IMR-90 (cell line): ENCODE measurements around the gene PPP1R37. TPM values are rescaled to one million over a fixed set of nuclear protein-coding genes. Genes with fewer than 3 reads are reported as not detected.

Experiments
- ATAC-seq: fragments of 200-7000 bp; cut with Tn5 transposase; 2 replicates; pipeline ENCODE4 v1.9.1; 2020; ENCODE audit warnings: low read depth, mild to moderate bottlenecking, moderate library complexity
- BruUV-seq: library from RNA; stranded (reverse); fragments of 400-500 nt; replicated peaks from 2 replicates; lab custom pipeline; 2021; lab: Mats Ljungman, UMichigan
- CTCF ChIA-PET: fragments of 300-600 bp; formaldehyde crosslinking; extraction: SDS; loops from one replicate; lab custom pipeline; 2021; ENCODE audit warnings: antibody characterized with exemption; lab: Yijun Ruan, JAX
- POLR2A ChIA-PET: fragments of 300-600 bp; sonication (Branson Sonifier 250); formaldehyde crosslinking; loops from one replicate; lab custom pipeline; 2022; ENCODE audit warnings: antibody characterized with exemption; ENCODE audit not compliant: unreplicated experiment; lab: Charles Lee
- DNase-seq: peaks from one replicate; pipeline ENCODE4 v3.0.0; 2013
- H2AFZ ChIP-seq: replicated peaks from 2 replicates; pipeline ENCODE3; 2013; ENCODE audit warnings: low read length, mild to moderate bottlenecking; ENCODE audit not compliant: poor library complexity
- H2AK5ac ChIP-seq: 2 replicates; pipeline ENCODE4 v1.6.1; 2013; ENCODE audit warnings: low read depth, low read length, inconsistent platforms
- H2AK9ac ChIP-seq: replicated peaks from 2 replicates; pipeline ENCODE3; 2013; ENCODE audit warnings: mild to moderate bottlenecking, low read depth, low read length, moderate library complexity; ENCODE audit not compliant: poor library complexity
- H2BK120ac ChIP-seq: 2 replicates; pipeline ENCODE4 v1.6.1; 2013; ENCODE audit warnings: low read depth, low read length, inconsistent platforms
- H2BK15ac ChIP-seq: 3 replicates; pipeline ENCODE4 v1.6.1; 2013; ENCODE audit warnings: low read depth, low read length, inconsistent platforms
- H2BK20ac ChIP-seq: 2 replicates; pipeline ENCODE4 v1.6.1; 2013; ENCODE audit warnings: low read depth, mild to moderate bottlenecking, inconsistent platforms, low read length, moderate library complexity
- H2BK5ac ChIP-seq: 2 replicates; pipeline ENCODE4 v1.6.1; 2013; ENCODE audit warnings: mild to moderate bottlenecking, low read depth, low read length, inconsistent platforms; ENCODE audit not compliant: poor library complexity, severe bottlenecking
- H3K14ac ChIP-seq: replicated peaks from 2 replicates; pipeline ENCODE4 v1.6.1; 2013; ENCODE audit warnings: low read depth, low read length, inconsistent platforms
- H3K18ac ChIP-seq: 2 replicates; pipeline ENCODE4 v1.6.1; 2013; ENCODE audit warnings: low read depth, low read length, control low read depth
- H3K23ac ChIP-seq: 2 replicates; pipeline ENCODE4 v1.6.1; 2013; ENCODE audit warnings: low read depth, low read length, inconsistent platforms
- H3K27ac ChIP-seq: 2 replicates; pipeline ENCODE4 v1.5.1; 2013; ENCODE audit warnings: mild to moderate bottlenecking, control low read depth, low read length; ENCODE audit not compliant: insufficient read depth
- H3K27me3 ChIP-seq: 2 replicates; pipeline ENCODE4 v1.6.1; 2013; ENCODE audit warnings: low read length; ENCODE audit not compliant: control insufficient read depth, insufficient read depth
- H3K36me3 ChIP-seq: 2 replicates; pipeline ENCODE4 v1.6.1; 2013; ENCODE audit warnings: low read length, mixed read lengths; ENCODE audit not compliant: control insufficient read depth, insufficient read depth
- H3K4ac ChIP-seq: 2 replicates; pipeline ENCODE4 v1.6.1; 2013; ENCODE audit warnings: low read depth, low read length, inconsistent platforms
- H3K4me1 ChIP-seq: 2 replicates; pipeline ENCODE4 v1.6.1; 2013; ENCODE audit warnings: low read length, mixed read lengths; ENCODE audit not compliant: control insufficient read depth, insufficient read depth
- H3K4me2 ChIP-seq: 2 replicates; pipeline ENCODE4 v1.6.1; 2013; ENCODE audit warnings: low read depth, mild to moderate bottlenecking, control low read depth, low read length, moderate library complexity
- H3K4me3 ChIP-seq: 2 replicates; pipeline ENCODE4 v1.5.1; 2013; ENCODE audit warnings: low read depth, mild to moderate bottlenecking, control low read depth, low read length, moderate library complexity; ENCODE audit not compliant: insufficient read depth
- H3K56ac ChIP-seq: 2 replicates; pipeline ENCODE4 v1.6.1; 2013; ENCODE audit warnings: low read length, inconsistent platforms; ENCODE audit not compliant: insufficient read depth; ENCODE audit errors: extremely low read depth
- H3K79me1 ChIP-seq, 2 experiments: 2 replicates each; pipeline ENCODE4 v1.6.1; 2013; ENCODE audit warnings: low read length in 2 of 2, inconsistent platforms in 1 of 2, low read depth in 1 of 2
- H3K9ac ChIP-seq: 2 replicates; pipeline ENCODE4 v1.6.1; 2013; ENCODE audit warnings: low read depth, low read length, control low read depth
- H3K9me1 ChIP-seq: 2 replicates; pipeline ENCODE4 v1.6.1; 2013; ENCODE audit warnings: low read length, inconsistent platforms; ENCODE audit not compliant: insufficient read depth
- H3K9me3 ChIP-seq: 2 replicates; pipeline ENCODE4 v1.6.1; 2013; ENCODE audit warnings: low read length; ENCODE audit not compliant: control insufficient read depth, insufficient read depth
- H4K20me1 ChIP-seq: 2 replicates; pipeline ENCODE4 v1.6.1; 2013; ENCODE audit warnings: low read length, inconsistent platforms; ENCODE audit not compliant: insufficient read depth
- H4K5ac ChIP-seq: 2 replicates; pipeline ENCODE4 v1.6.1; 2013; ENCODE audit warnings: mild to moderate bottlenecking, low read depth, low read length, control low read depth
- H4K8ac ChIP-seq, 2 experiments: 2 replicates each; pipeline ENCODE4 v1.6.1; 2013; ENCODE audit warnings: low read depth in 2 of 2, low read length in 2 of 2, control low read depth in 1 of 2, inconsistent platforms in 1 of 2
- H4K91ac ChIP-seq: 2 replicates; pipeline ENCODE4 v1.6.1; 2013; ENCODE audit warnings: low read depth, low read length, inconsistent platforms; ENCODE audit not compliant: insufficient read depth
- POLR2A ChIP-seq: IDR thresholded peaks from 2 replicates; pipeline ENCODE4 v1.6.1; 2012; ENCODE audit warnings: mild to moderate bottlenecking, low read depth, low read length
- WGBS, 2 experiments: methylation state at CpG; one replicate each; pipeline versions ENCODE4 v1.1.5 to v1.1.7; 2013; ENCODE audit warnings: missing lambda C conversion rate in 2 of 2; ENCODE audit not compliant: insufficient read length in 1 of 2; ENCODE audit errors: extremely low coverage in 2 of 2; 5-methylcytosine and 5-hydroxymethylcytosine counted together
- dilution Hi-C: fragments of 300-500 bp; cut with HindIII; formaldehyde crosslinking; loops from one replicate; pipeline ENCODE4 v1.14.3; 2018; ENCODE audit warnings: low sequenced_read_pairs; ENCODE audit not compliant: unreplicated experiment
- in situ Hi-C: fragments of 300-500 bp; cut with MboI; formaldehyde crosslinking; loops from 3 replicates; pipeline ENCODE4 v1.14.3; 2019; ENCODE audit warnings: low sequenced_read_pairs, inconsistent platforms, mixed read lengths
- intact Hi-C: fragments of 100-400 bp; cut with micrococcal nuclease; formaldehyde crosslinking; loops from 2 replicates; pipeline ENCODE4 v1.10.0; 2022
- polyA plus RNA-seq, 3 experiments: library from polyadenylated mRNA; depleted of rRNA; stranded (reverse); fragments of >200 nt; gene quantifications; 2 replicates each; pipeline ENCODE4 v1.2.3, GENCODE V29; 2012; ENCODE audit warnings: low replicate concordance in 1 of 3
- total RNA-seq: library from RNA; depleted of rRNA; stranded (reverse); fragments of >200 nt; gene quantifications from 2 replicates; pipeline ENCODE4 v1.2.3, GENCODE V29; 2012

The PPP1R37 gene
- total and polyA plus RNA-seq, 2 of the 4 experiments (the other 2 are of a cell fraction): 13.1 to 18.5 TPM

GRCh38 chr19:45166723-45167252 lies 73.8 kb downstream of the PPP1R37 start:
- intact Hi-C loops: no loop called here
- no peak for TF ChIP-seq POLR2A
- no peak for DNase-seq
- Histone ChIP-seq H4K20me1 (no peaks in the 10 kb centered on the region), H3K4me3 (no peak overlapping the region), H4K5ac (no peak overlapping the region), H3K9me1 (no peaks in the 10 kb centered on the region), H3K27ac (no peak overlapping the region), H3K4ac (no peak overlapping the region), H3K14ac (no peak overlapping the region), H3K79me1 (no peaks in the 10 kb centered on the region), H4K8ac (no peak overlapping the region), H2AK9ac (no peak overlapping the region), H3K56ac (no peak overlapping the region), H3K9ac (no peak overlapping the region), H3K36me3 (no peaks in the 10 kb centered on the region), H2BK5ac (no peak overlapping the region), H3K18ac (no peak overlapping the region), H3K23ac (no peak overlapping the region), H3K4me2 (no peak overlapping the region), H4K91ac (no peak overlapping the region), H2BK120ac (no peak overlapping the region), H3K9me3 (no peaks in the 10 kb centered on the region), H2BK15ac (no peak overlapping the region), H2AK5ac (no peak overlapping the region), H3K27me3 (peaks cover 3% of the 10 kb centered on the region; the same call in 1 of the 2 replicates), H2AFZ (peak overlapping the region; percentile 48), H2BK20ac (no peak overlapping the region), H3K4me1 (peaks cover 4% of the 10 kb centered on the region; the same call in 1 of the 2 replicates)
- ChIA-PET POLR2A (no interaction called here), CTCF (interaction anchor here (0.5 to 0.6 kb wide), 2 partner anchors 12 to 37 kb away, joined by 5 to 8 read pairs; no protein-coding TSS in a partner anchor)
- dilution Hi-C loops: no loop called here
- no peak for ATAC-seq
- in situ Hi-C loops: no loop called here
- WGBS, 2 experiments: 60% methylated on average over 8 of the region's 14 CpGs; no CpG with 5 or more reads in 1 of the 2 experiments
- no TSS peak for BruUV-seq
